ENCODE measurements around the gene MRPL19. TPM values are rescaled to one million over a fixed set of nuclear protein-coding genes. Genes with fewer than 3 reads are reported as not detected.

Gene MRPL19
- total and polyA plus RNA-seq, 2 donors (not counting 3 experiments of a cell fraction or from before 2014, with no cell fraction given), result 13.0 to 52.3 TPM

DNA sequence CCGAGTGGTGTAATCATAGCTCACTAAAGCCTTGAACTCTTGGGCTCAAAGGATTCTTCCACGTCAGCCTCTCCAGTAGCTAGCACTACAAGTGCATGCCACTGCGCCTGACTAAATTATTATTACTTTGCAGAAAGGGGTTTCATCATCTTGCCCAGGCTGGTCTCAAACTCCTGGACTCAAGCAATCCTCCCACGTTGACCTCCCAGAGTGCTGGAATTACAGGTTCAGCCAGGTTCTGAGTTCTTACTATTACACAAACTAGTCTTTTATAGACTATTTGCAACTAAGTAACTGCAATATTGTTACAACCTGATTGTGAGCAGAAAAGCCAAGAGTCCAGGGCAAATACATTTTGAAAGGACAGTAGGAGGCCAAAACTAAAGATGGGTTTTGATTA, 35.9 kb upstream of the MRPL19 start:
- H3K27me3 ChIP-seq (ENCODE audit: control insufficient read depth in 2 of 2, insufficient read depth in 2 of 2, low read length in 2 of 2), result peaks cover 7 to 14% of the 10 kb centered on the region in 2 experiments
- no peak for DNase-seq (ENCODE audit: low read depth, low spot score)
- dilution Hi-C loops (cut with MboI; ENCODE audit: extremely low pct_ligation_motif_present, low sequenced_read_pairs), result loop anchor here (25.0 kb wide), 1 partner anchor 148 kb away; no protein-coding TSS in a partner anchor
- TF ChIP-seq, protein P1, sequence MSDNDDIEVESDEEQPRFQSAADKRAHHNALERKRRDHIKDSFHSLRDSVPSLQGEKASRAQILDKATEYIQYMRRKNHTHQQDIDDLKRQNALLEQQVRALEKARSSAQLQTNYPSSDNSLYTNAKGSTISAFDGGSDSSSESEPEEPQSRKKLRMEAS (IDR thresholded peaks at IDR 0.05; ENCODE audit: insufficient read depth, insufficient read length), result no peak
- no peak for TF ChIP-seq MYC (IDR thresholded peaks at IDR 0.05; ENCODE audit: low read depth, low read length)
- H3K27ac ChIP-seq (ENCODE audit: insufficient read depth, low read depth, low read length), result no peak overlapping the region
- H3K36me3 ChIP-seq (ENCODE audit: control insufficient read depth in 2 of 2, extremely low read depth in 1 of 2, insufficient read depth in 2 of 2, low read length in 2 of 2), result no peaks in the 10 kb centered on the region
- no peak overlapping the region for H3K9ac ChIP-seq (replicated peaks; ENCODE audit: extremely low read depth, insufficient read depth, low read length)
- H2AFZ ChIP-seq (ENCODE audit: low read depth, low read length), result no peak overlapping the region
- H3K4me3 ChIP-seq (replicated peaks in 1 of 3; ENCODE audit: insufficient read depth in 1 of 3, low read depth in 1 of 3, low read length in 3 of 3), result no peak overlapping the region
- no peaks in the 10 kb centered on the region for H3K79me2 ChIP-seq (ENCODE audit: control insufficient read depth, insufficient read depth, low read length)
- no peak overlapping the region for H3K4me2 ChIP-seq (ENCODE audit: insufficient read depth, low read length)
- BruUV-seq (replicated peaks), result no TSS peak
- H3K4me1 ChIP-seq (ENCODE audit: control insufficient read depth, extremely low read depth, insufficient read depth, low read length), result peaks cover 6% of the 10 kb centered on the region
- H3K9me1 ChIP-seq (replicated peaks; ENCODE audit: control insufficient read depth, extremely low read depth, insufficient read depth, low read length), result no peaks in the 10 kb centered on the region
- no peaks in the 10 kb centered on the region for H3K9me3 ChIP-seq (replicated peaks; ENCODE audit: control insufficient read depth, insufficient read depth, low read length)
- intact Hi-C loops (cut with micrococcal nuclease), result no loop called here
- ChIA-PET CTCF (interaction anchor here (0.8 to 3.6 kb wide), 7 partner anchors 10 to 546 kb away, joined by 3 to 228 read pairs (median 4); no protein-coding TSS in a partner anchor), POLR2A (no interaction called here)
- H4K20me1 ChIP-seq (replicated peaks; ENCODE audit: control insufficient read depth, extremely low read depth, insufficient read depth, low read length), result no peaks in the 10 kb centered on the region
- FAIRE-seq, result no peak

DNA sequence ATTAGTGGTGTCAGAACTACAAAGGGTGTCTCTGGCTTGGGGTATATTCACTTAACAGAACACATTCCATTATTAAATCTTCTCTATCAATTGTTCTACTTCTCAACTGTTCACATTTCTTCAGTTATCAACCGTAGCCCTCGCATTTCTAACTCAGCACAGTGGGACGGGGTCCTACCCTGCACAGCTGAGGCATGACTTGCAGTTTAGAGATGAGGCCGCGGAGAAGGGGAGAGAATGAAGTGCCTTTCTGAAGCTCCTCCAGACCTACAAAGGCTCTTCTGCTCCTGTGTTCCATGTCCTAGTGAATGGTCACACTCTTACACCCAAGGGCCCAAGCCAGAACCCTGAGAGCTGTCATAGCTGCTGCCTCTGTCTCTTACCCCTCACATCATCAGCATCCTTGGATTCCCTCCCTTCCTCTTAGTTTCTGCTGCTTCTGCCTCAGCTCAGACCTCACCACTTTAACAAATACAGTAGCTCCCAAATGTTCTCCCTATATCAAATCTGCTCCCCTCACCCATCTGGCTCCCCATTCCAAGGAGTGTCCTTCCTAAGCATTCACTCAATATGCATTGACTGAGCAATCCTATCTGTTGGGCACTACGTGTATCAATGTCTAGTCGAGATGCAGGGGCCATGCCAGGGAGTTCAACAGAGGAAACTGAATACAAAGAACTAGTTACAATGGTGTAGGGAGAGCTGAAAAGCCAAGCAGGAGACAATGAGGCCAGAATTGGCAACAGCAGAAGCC, 34.3 kb upstream of the MRPL19 start:
- no peak for TF ChIP-seq EZH2 (IDR thresholded peaks at IDR 0.05; ENCODE audit: borderline replicate concordance, low read depth, low read length, severe bottlenecking)
- no peak for TF ChIP-seq JUN (IDR thresholded peaks at IDR 0.05; ENCODE audit: borderline replicate concordance, insufficient read depth, insufficient read length, low read depth)
- TF ChIP-seq, protein P2, sequence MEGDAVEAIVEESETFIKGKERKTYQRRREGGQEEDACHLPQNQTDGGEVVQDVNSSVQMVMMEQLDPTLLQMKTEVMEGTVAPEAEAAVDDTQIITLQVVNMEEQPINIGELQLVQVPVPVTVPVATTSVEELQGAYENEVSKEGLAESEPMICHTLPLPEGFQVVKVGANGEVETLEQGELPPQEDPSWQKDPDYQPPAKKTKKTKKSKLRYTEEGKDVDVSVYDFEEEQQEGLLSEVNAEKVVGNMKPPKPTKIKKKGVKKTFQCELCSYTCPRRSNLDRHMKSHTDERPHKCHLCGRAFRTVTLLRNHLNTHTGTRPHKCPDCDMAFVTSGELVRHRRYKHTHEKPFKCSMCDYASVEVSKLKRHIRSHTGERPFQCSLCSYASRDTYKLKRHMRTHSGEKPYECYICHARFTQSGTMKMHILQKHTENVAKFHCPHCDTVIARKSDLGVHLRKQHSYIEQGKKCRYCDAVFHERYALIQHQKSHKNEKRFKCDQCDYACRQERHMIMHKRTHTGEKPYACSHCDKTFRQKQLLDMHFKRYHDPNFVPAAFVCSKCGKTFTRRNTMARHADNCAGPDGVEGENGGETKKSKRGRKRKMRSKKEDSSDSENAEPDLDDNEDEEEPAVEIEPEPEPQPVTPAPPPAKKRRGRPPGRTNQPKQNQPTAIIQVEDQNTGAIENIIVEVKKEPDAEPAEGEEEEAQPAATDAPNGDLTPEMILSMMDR (IDR thresholded peaks at IDR 0.05; ENCODE audit: extremely low read depth in 1 of 2, insufficient read depth in 1 of 2, low read depth in 1 of 2, low read length in 2 of 2), result no peak
- no peak for TF ChIP-seq MYC (IDR thresholded peaks at IDR 0.05; ENCODE audit: low read depth, low read length)
- TF ChIP-seq FOS (IDR thresholded peaks at IDR 0.05; ENCODE audit: borderline replicate concordance, insufficient read depth, low read length), result no peak
- no peak for TF ChIP-seq POLR2A (IDR thresholded peaks at IDR 0.05; ENCODE audit: low read depth, low read length)
- TF ChIP-seq GATA2 (IDR thresholded peaks at IDR 0.05; ENCODE audit: insufficient read depth, insufficient read length, low read depth, low read length), result no peak
- no peak for TF ChIP-seq POLR2AphosphoS5 (IDR thresholded peaks at IDR 0.05; ENCODE audit: insufficient read depth, low read depth, low read length)
- TF ChIP-seq, protein P1 (IDR thresholded peaks at IDR 0.05; ENCODE audit: insufficient read depth, insufficient read length), result no peak
- DNase-seq (ENCODE audit: low read depth, low spot score) (no peak), FAIRE-seq (no peak)
- no peaks in the 10 kb centered on the region for H3K36me3 ChIP-seq (ENCODE audit: control insufficient read depth in 2 of 2, extremely low read depth in 1 of 2, insufficient read depth in 2 of 2, low read length in 2 of 2)
- dilution Hi-C loops (cut with MboI; ENCODE audit: extremely low pct_ligation_motif_present, low sequenced_read_pairs), result loop anchor here (25.0 kb wide), 1 partner anchor 150 kb away; no protein-coding TSS in a partner anchor
- CTCF ChIA-PET, result interaction anchor here (0.8 to 5.6 kb wide), 4 partner anchors 9 to 149 kb away, joined by 3 to 54 read pairs (median 18); no protein-coding TSS in a partner anchor
- peaks cover 6% of the 10 kb centered on the region for H3K4me1 ChIP-seq (ENCODE audit: control insufficient read depth, extremely low read depth, insufficient read depth, low read length)
- POLR2A ChIA-PET, result no interaction called here
- H3K27me3 ChIP-seq (ENCODE audit: control insufficient read depth in 2 of 2, insufficient read depth in 2 of 2, low read length in 2 of 2), result peaks cover 7 to 14% of the 10 kb centered on the region in 2 experiments
- no peak overlapping the region for H3K4me2 ChIP-seq (ENCODE audit: insufficient read depth, low read length)
- H3K79me2 ChIP-seq (ENCODE audit: control insufficient read depth, insufficient read depth, low read length), result no peaks in the 10 kb centered on the region
- H4K20me1 ChIP-seq (replicated peaks; ENCODE audit: control insufficient read depth, extremely low read depth, insufficient read depth, low read length), result no peaks in the 10 kb centered on the region
- BruUV-seq (replicated peaks), result no TSS peak
- no peak overlapping the region for H3K4me3 ChIP-seq (replicated peaks in 1 of 3; ENCODE audit: insufficient read depth in 1 of 3, low read depth in 1 of 3, low read length in 3 of 3)
- H3K9me1 ChIP-seq (replicated peaks; ENCODE audit: control insufficient read depth, extremely low read depth, insufficient read depth, low read length), result no peaks in the 10 kb centered on the region
- intact Hi-C loops (cut with micrococcal nuclease), result no loop called here
- no peak overlapping the region for H2AFZ ChIP-seq (ENCODE audit: low read depth, low read length)
- no peaks in the 10 kb centered on the region for H3K9me3 ChIP-seq (replicated peaks; ENCODE audit: control insufficient read depth, insufficient read depth, low read length)
- no peak overlapping the region for H3K27ac ChIP-seq (ENCODE audit: insufficient read depth, low read depth, low read length)
- H3K9ac ChIP-seq (replicated peaks; ENCODE audit: extremely low read depth, insufficient read depth, low read length), result no peak overlapping the region

Measured in endothelial cell of umbilical vein (primary cell).